ENCODE results near the gene HTR7.
"Not testable (repeated sequence)": the region's sequence is repeated elsewhere in the genome, so short reads cannot be mapped to it uniquely, and the experiment has no call there.

The HTR7 gene

GRCh38 chr10:90858461-90858968, 676 bp upstream of the HTR7 start:
- DNase-seq (ENCODE audit: low read depth, low spot score): no peak

- DNase-seq (ENCODE audit: low read depth, low spot score): no peak
Measured at GRCh38 chr10:90856964-90857634, 740 bp downstream of the HTR7 start.

GRCh38 chr10:90856261-90856660, 1.6 kb downstream of the HTR7 start:
- DNase-seq (ENCODE audit: low read depth, low spot score): no peak

GRCh38 chr10:90855126-90855525, 2.7 kb downstream of the HTR7 start:
- no peak for DNase-seq (ENCODE audit: low read depth, low spot score)

- DNase-seq (ENCODE audit: low read depth, low spot score): no peak
Measured at GRCh38 chr10:90849956-90850749, 7.7 kb downstream of the HTR7 start.

GRCh38 chr10:90847436-90847835, 10.4 kb downstream of the HTR7 start:
- no peak for DNase-seq (ENCODE audit: low read depth, low spot score)

- DNase-seq (ENCODE audit: low read depth, low spot score): no peak
Measured at GRCh38 chr10:90846746-90847145, 11.1 kb downstream of the HTR7 start.

GRCh38 chr10:90845726-90846125, 12.1 kb downstream of the HTR7 start:
- DNase-seq (ENCODE audit: low read depth, low spot score): no peak

GRCh38 chr10:90842725-90843124, 15.1 kb downstream of the HTR7 start:
- no peak for DNase-seq (ENCODE audit: low read depth, low spot score)

GRCh38 chr10:90837486-90837885, 20.4 kb downstream of the HTR7 start:
- DNase-seq (ENCODE audit: low read depth, low spot score): no peak

- no peak for DNase-seq (ENCODE audit: low read depth, low spot score)
Measured at GRCh38 chr10:90834326-90834725, 23.5 kb downstream of the HTR7 start.

- no peak for DNase-seq (ENCODE audit: low read depth, low spot score)
Measured at GRCh38 chr10:90832111-90832510, 25.7 kb downstream of the HTR7 start.

- DNase-seq (ENCODE audit: low read depth, low spot score): no peak
Measured at GRCh38 chr10:90822508-90822907, 35.3 kb downstream of the HTR7 start.

GRCh38 chr10:90821864-90822263, 36.0 kb downstream of the HTR7 start:
- DNase-seq (ENCODE audit: low read depth, low spot score): not testable (repeated sequence)

GRCh38 chr10:90819911-90820310, 37.9 kb downstream of the HTR7 start:
- no peak for DNase-seq (ENCODE audit: low read depth, low spot score)

GRCh38 chr10:90818736-90819135, 39.1 kb downstream of the HTR7 start:
- DNase-seq (ENCODE audit: low read depth, low spot score): no peak

GRCh38 chr10:90817128-90817889, 40.5 kb downstream of the HTR7 start:
- no peak for DNase-seq (ENCODE audit: low read depth, low spot score)

GRCh38 chr10:90816466-90816865, 41.4 kb downstream of the HTR7 start:
- no peak for DNase-seq (ENCODE audit: low read depth, low spot score)

GRCh38 chr10:90813594-90814365, 44.1 kb downstream of the HTR7 start:
- DNase-seq (ENCODE audit: low read depth, low spot score): no peak

GRCh38 chr10:90807106-90807505, 50.7 kb downstream of the HTR7 start:
- DNase-seq (ENCODE audit: low read depth, low spot score): not testable (repeated sequence)

- no peak for DNase-seq (ENCODE audit: low read depth, low spot score)
Measured at GRCh38 chr10:90806677-90807076, 51.2 kb downstream of the HTR7 start.
